T-helper 22 cell (primary cell): ENCODE data around the gene ADGRD1.

Experiments
- DNase-seq: peaks from one replicate; pipeline ENCODE4 v3.0.0-alpha.2; 2020; ENCODE audit warnings: low read depth

The ADGRD1 gene

DNA sequence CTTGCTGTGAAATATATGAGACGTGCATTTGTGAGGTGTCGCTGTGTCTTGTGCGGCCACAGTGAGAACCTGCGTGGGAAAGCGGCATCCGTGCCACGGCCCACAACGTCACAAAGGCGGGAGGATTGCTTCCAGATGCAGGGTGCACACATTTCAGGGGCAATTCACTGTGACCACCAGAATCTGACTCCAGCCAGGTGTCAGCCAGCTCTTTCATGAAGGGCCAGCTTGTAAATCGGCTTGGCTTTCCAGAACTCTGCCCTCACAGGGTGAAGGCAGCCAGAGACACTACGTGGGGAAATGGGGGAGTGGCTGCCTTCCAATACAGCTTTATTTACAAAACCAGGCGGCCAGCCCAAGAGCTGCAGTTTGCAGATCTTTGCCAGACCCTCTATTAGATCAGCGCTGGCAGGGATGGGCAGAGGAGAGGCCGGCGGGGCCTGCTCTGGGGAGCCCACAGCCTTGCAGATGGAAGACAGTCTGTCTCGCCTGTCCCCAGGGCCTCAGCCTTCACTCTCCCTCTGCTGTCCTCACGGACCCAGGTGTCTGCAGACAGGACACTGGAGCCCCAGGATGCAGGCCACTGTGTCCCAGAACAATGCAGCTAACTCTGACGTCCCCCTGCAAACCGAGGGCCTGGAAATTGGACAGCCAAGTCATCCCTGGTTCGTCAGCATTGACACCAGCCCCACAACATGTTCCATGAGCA, 53.5 kb downstream of the ADGRD1 start:
- no peak for DNase-seq

DNA sequence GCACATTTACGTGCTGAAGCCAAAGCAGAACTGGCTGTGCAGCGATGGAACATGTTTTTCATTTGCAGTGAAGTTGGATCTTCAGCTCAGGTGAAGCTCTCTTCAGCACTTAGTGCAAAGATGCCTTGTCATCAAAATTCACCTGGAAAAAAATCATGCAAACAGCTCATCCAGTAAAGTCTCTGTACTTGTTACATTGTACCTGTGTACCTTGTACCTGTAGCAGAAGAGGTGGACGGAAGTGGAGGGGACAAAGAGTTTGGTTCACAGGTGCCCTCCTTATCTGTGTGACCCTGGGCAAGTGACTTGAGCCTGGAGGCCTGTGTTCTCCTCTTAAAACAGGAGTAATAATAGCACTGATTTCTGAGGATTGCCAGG, 54.0 kb downstream of the ADGRD1 start:
- no peak for DNase-seq

DNA sequence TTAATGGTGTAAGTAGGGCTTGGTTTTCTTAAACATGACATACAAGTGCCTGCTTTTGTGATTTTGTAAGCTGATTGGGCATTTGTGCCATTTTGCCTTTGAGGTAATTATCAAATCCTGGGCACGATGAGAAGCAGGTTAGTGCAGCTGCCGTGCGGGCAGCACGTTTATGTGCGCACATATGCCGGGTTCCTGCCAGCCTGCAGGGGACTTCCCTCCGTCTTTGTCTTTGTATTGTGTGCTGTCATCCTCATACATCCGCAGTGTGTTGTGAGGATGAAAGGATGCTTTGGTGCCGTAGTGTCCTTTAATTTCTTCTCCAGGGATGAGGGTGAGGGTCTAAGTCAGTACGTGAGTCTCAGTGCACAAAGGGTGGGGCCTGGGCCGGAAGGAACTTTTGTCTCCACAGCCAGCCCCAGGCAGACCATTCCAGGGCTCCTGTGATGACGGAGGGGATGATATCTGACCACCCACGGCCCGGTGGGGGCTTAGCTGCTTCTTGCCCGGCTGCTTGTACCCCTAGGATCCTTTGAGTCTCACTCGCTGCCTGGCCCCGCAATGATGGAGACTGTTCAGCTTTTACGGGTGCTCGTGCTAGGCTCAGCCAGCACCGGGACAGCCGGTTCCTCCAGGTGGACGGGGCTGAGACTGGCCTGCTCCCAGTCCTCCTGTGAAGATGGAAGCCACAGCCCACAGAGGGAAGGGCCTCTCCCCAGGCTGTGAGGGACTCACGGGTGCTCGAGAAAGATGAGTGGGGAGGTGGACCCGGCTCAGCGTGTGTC, 54.6 kb downstream of the ADGRD1 start:
- no peak for DNase-seq

DNA sequence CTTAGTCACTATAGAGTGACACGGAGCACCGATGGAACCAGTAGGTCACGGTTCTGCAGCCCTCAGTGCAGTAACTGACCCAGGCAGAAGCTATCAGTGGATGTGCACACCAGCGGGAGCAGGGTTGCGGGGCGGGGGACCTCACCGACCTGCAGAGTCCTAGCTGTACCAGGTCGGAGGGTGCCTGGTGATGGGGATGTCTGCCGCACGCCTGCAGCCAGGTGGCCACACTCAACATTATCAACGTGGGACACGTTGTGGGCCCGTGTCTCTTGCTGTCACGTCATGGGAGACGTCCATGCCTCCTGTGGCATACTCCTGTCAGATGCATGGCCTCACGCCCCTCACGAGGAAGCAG, 55.2 kb downstream of the ADGRD1 start:
- DNase-seq = no peak

DNA sequence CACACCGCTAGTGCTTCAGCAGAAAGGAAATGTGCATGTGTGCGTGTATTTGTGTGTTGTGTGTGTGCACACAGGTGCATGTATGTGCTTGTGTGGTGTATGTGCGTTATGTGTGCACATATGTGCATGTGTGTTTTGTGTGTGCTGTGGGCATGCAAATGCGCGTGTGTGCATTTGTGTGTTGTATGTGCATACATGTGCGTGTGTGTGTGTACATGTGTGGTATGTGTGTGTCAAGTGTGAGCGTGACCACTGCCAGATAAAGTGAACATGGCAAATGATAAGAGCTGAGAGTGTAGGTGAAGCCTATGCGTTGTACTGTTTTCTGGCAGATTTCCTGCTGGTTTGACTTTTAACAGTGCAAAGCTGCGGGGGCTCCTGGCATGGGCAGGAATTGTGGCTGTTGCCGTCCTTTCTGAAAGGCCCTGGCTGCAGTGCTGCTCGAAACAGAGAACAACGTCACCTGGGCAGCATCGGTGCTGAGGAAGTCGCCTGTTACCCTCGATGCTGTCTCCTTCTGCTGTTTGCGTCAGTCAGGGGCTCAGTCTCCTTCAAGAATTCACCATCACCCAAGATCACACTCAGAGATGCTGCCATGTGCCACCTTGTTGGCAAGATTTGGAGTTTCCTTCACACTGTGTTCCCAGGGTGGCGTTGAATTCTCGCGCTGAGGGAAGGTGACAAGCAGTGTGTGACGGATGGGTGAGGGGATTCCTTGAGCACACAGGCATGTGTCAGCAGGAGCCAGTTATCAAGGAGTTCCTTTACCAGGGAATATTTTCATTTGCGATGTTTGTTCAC, 56.1 kb downstream of the ADGRD1 start:
- no peak for DNase-seq

DNA sequence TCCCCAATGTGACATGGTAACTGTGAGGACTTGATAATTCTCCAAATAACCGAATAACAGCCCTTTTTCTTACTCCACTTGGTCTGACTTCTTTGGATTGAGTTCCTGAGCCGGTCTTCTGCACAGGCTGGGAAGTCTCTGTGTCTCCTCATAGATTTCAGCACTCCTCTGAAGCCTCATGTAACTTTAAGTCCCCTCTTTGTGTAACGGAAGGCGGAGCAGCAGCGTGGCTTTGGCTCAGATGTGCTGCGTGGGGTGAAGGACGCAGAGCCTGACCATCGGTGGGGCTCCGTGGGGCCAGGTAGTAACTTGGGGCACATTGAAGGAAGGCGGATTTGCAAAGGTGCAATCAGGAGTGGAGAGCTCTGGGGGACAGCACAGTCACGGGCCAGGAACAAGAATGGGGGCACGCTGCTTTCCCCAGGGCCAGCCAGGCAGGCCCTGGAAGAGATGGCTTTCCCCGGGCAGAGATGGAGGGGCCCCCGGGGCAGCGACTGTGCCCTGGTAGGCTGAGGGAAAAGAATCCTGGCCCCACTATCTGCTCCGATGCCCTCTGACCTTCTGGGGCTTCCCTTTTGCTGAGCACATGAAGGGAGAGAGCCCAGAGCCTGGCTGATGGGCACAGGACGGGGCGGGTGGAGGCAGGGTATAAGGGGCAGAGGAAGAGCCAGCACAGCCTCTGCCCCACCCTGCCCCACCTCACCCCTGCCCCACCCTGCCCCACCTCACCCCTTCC, 56.9 kb downstream of the ADGRD1 start:
- no peak for DNase-seq

DNA sequence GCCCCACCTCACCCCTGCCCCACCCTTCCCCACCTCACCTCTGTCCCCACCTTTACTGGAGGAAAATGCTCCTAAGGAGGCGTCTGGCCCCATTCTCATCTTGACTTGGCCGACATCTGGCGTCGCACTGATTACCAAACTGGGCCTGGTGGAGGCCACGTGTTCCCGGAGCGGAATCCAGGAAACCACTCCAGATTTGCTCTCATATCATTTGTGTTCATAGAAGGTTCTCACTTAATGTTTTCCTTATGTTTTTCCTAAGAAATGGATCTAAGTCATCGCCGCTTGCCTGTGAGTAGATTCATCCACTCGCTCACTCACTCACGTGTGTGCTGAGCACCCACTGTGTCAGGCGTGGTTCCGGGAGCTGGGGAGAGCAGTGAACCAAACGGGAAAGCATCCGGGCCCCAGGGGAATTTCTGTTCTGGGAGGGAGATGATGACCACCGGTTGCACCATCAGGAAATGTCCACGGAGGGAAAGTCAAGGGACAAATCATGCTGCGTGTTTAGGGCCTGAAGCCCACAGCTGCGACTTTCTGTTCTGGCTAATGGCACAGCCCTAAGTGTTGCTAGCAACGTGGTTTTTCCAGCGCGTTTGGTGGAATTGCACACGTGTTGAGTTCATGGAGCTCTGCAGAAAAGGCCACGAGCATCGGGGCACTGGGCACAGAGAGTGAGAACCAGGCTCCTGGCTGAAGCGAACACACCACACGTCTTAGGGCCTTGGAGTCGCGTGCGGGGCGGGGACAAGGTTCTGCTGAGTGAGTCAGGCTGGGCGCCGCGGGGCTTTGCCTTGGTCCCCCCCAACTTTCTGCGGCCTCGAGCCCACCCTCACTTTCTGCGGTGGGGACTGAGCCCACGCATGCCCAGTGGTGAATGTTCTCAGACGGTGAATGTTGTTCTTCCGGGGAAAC, 57.7 kb downstream of the ADGRD1 start:
- DNase-seq = no peak

DNA sequence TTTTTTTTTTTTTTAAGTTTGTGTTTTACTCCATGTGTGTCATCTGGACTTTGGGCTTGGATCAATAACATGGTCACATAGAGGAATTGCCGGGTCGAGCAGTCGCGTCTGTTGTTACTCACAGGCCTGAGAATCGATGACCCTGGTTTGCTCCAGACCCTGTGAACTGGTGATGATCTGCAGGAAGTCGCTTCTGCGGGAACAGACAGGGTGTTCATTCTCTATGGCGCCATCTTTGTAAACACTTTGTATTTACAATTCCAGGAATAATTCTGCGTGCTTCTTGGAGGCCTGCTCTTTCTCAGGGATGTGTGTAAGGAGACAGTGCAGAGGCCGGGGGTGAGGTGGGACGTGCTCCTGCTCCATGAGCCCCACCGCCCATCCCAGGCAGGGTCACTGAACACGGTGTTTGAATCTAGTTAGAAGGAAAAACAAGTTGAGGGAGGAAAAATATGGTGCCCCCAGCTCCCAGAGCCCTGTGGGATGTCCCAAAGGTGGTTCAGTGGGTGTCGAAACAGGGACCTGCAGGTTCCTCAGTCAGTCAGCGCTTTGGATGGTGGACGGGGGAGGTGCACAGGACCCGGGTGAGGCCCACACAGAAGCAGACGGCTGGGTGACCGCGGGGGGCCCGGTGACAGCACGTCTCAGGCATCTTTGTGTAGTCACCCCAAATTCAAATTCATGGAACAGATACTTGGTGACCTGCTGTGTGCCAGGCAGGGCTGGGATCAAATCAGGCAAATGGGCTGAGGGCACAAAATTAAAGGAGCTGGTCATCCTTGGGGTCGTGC, 58.8 kb downstream of the ADGRD1 start:
- DNase-seq = no peak

DNA sequence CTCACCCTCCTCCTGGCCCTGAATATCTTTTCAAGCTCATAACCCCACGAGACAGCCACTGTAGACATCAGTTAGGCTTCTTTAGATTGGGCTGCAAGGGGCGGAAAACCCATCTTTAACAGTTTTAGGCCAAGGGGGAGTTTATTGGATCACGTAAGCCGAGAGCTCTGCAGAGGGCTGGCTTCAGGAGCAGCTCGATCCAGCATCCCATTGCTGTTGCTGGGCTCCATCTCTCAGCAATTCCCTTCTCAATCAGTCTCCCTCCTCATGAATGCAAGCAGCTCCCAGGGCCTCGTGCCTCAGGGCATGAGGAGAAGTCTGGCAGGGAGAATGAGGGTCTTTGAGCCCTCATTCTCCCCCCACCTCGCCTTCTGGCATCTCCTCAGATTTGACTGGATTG, 59.4 kb downstream of the ADGRD1 start:
- no peak for DNase-seq

DNA sequence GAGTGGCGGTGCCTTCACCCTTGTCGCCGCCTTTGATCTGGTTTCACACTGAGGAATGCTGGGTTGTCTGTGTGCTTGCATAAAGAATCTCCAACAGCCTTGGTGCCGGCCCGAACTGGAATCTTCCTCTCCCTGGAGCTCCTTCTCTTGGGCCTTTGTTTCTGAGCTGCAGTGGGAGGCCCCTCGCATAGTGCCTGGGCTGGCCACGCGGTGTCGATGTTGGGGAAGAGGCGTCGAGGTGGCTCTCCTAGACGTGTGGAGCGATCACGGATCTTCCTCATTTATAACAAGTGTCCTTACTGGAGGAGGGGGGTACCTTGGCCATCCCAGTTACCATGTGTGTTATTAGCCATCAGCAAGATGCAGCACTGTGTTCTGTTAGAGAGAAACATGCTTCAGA, 60.6 kb downstream of the ADGRD1 start:
- no peak for DNase-seq

DNA sequence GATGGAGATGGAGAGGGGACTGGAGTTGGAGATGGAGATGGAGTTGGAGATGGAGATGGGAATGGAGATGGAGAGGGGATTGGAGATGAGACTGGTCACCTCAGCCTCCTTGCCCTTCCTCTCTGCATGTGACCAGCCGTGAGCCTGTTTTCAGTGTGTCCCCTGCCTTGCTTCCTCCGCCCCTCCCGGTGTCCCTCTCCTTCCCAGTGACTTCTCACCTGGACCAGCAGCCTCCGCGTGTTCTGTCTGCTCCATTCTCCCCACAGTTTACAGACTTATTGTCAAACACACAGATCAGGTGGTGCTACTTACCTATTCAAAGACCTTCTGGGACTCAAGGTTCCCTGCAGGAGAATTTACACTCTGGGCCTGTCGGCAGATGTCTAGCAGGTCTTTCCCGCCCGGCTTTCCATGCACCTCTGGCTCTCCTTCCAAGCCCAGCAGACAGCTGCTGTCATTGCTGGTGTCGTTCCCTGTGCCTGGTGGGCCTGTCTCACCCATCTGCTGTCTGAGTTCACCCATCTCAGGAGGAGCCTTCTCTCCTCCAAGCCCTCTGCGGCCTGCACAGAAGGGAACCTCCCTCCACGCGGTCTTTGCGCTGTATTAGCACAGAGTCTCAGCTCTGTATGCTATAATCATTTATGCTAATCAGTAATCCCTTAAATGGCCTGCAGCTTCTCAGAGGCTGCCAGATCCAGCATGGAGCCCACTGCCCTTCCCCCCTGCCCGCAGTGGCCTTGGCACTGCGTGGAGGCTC, 62.1 kb downstream of the ADGRD1 start:
- DNase-seq = no peak

DNA sequence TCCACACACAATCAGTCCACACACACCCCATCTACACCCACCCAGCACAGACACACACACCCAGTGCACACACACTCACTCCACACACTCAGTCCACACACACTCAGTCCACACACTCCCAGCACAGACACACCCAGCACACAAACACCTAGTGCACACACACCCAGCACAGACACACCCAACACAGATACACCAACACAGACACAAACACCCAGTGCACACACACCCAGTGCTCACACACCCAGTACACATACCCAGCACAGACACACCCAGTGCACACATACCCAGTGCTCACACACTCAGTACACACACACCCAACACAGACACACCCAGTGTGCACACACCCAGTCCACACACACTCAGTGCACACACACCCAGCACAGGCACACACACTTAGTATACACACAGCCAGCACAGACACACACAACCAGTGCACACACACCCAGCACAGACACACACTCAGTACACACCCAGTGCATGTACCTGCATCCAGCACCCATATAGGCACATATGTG, 63.8 kb downstream of the ADGRD1 start:
- DNase-seq = no peak

DNA sequence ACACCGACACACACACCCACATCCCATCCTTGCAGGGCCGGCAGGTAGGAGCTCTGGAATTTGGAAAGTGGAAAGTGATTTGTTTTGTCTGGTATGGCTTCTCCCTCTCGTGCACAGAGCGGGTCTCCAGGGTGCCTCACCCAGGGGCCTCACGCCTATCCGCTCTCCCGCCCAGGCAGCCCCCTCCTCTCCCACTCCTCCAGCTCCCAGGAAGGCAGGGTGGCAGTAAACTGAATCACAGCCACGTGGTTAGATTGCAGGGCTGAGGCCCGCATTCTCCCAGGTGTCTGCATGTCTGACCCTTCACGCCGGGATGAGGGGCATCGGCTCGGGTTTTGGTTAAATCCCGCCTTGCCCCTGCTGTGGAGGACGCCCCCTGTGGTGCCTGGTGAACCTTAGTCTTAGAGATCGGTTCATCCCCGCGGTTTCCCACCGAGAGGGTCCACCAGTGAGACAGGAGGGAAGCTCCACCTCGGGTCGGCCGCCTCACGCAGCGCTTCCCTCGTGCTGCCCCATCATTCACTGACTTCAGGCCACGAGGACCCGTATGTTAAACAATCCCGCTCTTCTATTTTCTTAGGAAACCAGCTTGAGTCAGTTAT, 64.4 kb downstream of the ADGRD1 start:
- DNase-seq = no peak

DNA sequence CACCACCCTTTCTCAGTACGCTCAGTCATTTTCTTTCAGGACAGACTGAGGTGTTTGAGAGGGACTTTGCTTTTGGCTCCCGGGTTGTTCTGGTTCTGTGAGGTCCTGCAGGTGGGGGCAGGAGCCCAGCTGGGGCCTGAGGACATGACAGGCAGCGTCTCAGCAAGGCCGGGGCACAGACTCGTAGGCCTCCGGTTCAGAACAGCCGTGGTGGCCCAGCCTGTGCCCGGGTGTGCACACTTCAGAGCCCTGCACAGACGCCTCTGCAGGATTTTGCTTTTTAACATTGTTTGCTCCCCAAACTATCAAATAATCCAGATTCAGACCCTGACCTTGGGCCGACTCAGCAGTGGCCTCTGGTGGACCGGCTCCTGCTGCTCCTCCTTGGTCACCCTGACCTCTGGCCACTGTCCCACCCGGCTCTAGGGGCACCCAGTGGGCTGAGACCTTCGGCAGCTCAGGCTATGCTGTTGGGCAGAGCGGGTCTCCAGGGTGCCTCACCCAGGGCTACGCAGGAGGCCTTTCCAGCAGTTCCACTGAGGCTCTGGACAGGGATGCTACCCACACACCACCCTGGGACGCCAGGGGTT, 65.2 kb downstream of the ADGRD1 start:
- DNase-seq = no peak

DNA sequence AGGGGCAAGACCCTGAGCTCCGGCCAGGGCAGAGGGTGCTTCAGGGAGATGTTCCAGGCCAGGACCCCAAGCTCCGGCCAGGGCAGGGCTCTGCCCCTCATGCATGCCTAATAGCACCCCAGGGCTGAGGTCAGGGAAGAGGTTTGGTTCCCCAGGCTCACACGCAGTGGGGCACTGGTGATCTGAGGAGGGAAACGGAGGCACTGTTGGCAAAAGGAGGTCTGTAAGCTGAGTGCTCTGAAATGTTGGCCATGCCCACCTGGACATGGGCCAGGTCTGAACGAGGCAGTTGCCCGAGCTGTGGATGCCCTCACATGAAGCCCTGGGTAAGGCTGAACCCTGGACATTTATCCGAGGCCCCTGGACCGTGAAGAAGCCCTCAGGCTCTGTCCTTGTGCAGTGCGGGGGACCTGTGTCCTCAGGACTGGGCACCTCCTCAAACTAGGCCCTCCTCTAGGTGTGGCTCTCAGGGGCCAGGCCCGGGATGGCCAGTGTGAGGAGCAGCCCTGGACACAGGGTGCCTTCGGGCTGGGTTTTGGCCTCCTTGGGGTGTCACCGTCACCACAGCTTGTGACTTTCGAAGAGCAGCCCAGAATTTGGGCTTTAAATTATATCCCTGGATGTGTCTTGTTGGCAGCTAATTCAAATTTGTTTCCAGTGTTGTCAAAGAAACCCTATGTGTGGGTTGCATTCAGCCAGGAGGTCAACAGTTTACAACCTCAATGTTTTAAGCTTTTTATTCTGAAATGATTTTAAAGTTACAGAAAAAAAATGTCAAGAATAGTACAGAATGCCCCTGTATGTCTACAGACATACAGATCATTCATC, 66.8 kb downstream of the ADGRD1 start:
- DNase-seq = no peak

DNA sequence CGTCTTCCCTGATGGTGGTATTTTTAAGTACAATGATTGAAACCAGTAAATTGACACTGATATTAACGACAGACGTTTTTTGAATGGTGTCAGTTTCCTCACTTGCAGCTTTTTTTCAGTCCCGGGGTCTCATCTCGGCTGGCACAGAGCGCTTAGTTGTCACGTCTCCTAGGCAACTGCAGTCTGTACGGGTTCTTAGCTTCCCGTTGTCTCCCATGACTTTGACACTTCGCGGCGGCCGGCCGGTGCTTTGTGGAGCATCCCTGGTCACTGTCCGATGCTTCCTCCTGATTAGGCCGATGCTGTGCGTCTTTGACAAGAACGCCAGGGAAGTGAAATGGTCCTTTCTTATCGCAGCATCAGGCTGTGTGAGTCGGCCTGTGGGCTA, 67.4 kb downstream of the ADGRD1 start:
- DNase-seq = no peak

DNA sequence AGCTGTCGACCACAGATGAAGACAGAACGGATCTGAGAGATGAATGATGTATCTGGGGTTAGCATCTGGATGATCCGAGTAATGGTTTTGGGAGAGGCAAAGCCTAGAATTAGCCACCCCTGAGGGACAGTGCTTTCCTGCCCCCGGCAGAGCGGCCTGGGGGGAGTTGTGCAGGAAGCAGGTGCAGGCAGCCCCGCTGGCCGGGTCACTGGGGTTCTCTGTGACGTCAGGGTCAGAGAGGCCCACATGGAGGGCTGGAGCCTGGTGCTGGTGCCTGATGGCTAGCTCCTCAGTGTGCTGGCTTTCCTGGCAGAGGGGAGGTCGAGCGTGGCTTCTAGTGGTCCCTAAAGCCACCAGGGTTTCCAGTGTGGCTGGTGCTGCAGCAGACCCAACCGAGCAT, 70.3 kb downstream of the ADGRD1 start:
- no peak for DNase-seq

DNA sequence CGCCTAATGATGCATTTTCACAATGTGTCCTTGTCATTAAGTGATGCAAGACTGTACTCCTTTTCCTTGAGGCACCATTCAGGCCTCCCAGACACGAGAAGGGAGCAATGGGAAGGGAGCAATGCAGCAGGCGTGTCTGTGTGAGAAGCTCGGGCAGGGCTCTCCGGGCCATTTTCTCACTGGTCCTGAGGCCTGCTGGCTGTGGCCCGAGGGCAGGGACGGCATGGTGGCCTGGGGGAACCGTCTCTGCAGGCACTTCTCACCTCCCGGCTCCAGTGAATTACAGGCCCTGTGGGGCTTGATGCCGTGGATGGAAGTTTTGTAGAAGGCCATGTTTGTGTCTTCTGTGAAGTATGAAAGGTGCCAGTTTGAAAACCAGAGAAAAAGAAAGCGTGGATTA, 71.0 kb downstream of the ADGRD1 start:
- DNase-seq = no peak
